Smooth muscle cell (in vitro differentiated cells): ENCODE data around the gene USP37. TPM values are rescaled to one million over a fixed set of nuclear protein-coding genes. Genes with fewer than 3 reads are reported as not detected.
A peak's percentile ranks its signal among the peaks of the same experiment; 100 is the strongest.

ENCODE experiments used
- DNase-seq: peaks from one replicate; lab custom pipeline; 2025; ENCODE audit not compliant: unreplicated experiment; lab: John Stamatoyannopoulos, UW
- H2AFZ ChIP-seq: fragments of 200-600 bp; sonication (generic); 2 replicates; pipeline ENCODE4 v1.6.0; 2016; ENCODE audit warnings: antibody characterized with exemption, low read depth, mild to moderate bottlenecking
- H3F3A ChIP-seq: fragments of 200-600 bp; sonication (generic); 2 replicates; pipeline ENCODE4 v1.6.0; 2017; ENCODE audit warnings: antibody characterized with exemption, low read depth
- H3K27ac ChIP-seq: fragments of 200-600 bp; sonication (generic); 2 replicates; pipeline ENCODE4 v1.5.1; 2016; ENCODE audit warnings: low read depth, mild to moderate bottlenecking
- H3K27me3 ChIP-seq: fragments of 200-600 bp; sonication (generic); 2 replicates; pipeline ENCODE4 v1.6.1; 2016; ENCODE audit warnings: low read depth, mild to moderate bottlenecking
- H3K36me3 ChIP-seq: fragments of 200-600 bp; sonication (generic); 2 replicates; pipeline ENCODE4 v1.5.1; 2016; ENCODE audit warnings: low read depth
- H3K4me1 ChIP-seq: fragments of 200-600 bp; sonication (generic); 2 replicates; pipeline ENCODE4 v1.5.1; 2016; ENCODE audit warnings: low read depth
- H3K4me2 ChIP-seq: fragments of 200-600 bp; sonication (generic); 2 replicates; pipeline ENCODE4 v1.6.0; 2016; ENCODE audit warnings: mild to moderate bottlenecking
- H3K4me3 ChIP-seq: fragments of 200-600 bp; sonication (generic); 2 replicates; pipeline ENCODE4 v1.5.1; 2016; ENCODE audit warnings: mild to moderate bottlenecking
- H3K79me2 ChIP-seq: fragments of 200-600 bp; sonication (generic); 2 replicates; pipeline ENCODE4 v1.6.0; 2016; ENCODE audit warnings: low read depth, mild to moderate bottlenecking
- H3K9ac ChIP-seq: fragments of 200-600 bp; sonication (generic); 2 replicates; pipeline ENCODE4 v1.6.0; 2016; ENCODE audit warnings: low read depth
- H3K9me3 ChIP-seq: fragments of 200-600 bp; sonication (generic); replicated peaks from 2 replicates; pipeline ENCODE4 v1.5.1; 2016; ENCODE audit warnings: low read depth
- H4K20me1 ChIP-seq: fragments of 200-600 bp; sonication (generic); 2 replicates; pipeline ENCODE4 v1.6.0; 2016; ENCODE audit warnings: low read depth
- WGBS: methylation state at CpG from one replicate; pipeline ENCODE4 v1.1.7; 2016; ENCODE audit warnings: low lambda C conversion rate; 5-methylcytosine and 5-hydroxymethylcytosine counted together
- polyA plus RNA-seq: library from polyadenylated mRNA; unstranded; fragments of >200 nt; fragmentation: Nextera tagmentation; extraction: Ambion mirVana; gene quantifications from 2 replicates; pipeline ENCODE4 v1.2.1, GENCODE V29; 2016
- total RNA-seq: library from RNA; depleted of rRNA; stranded (reverse); fragments of >200 nt; gene quantifications from 2 replicates; pipeline ENCODE4 v1.2.3, GENCODE V29; 2014
- TF ChIP-seq, protein P1 (sequence below): fragments of 200-600 bp; sonication (generic); IDR thresholded peaks from 2 replicates; pipeline ENCODE4 v1.5.1; 2017; ENCODE audit warnings: borderline replicate concordance, mild to moderate bottlenecking, antibody characterized with exemption; ENCODE audit not compliant: insufficient read depth, poor library complexity, severe bottlenecking

The USP37 gene, protein sequence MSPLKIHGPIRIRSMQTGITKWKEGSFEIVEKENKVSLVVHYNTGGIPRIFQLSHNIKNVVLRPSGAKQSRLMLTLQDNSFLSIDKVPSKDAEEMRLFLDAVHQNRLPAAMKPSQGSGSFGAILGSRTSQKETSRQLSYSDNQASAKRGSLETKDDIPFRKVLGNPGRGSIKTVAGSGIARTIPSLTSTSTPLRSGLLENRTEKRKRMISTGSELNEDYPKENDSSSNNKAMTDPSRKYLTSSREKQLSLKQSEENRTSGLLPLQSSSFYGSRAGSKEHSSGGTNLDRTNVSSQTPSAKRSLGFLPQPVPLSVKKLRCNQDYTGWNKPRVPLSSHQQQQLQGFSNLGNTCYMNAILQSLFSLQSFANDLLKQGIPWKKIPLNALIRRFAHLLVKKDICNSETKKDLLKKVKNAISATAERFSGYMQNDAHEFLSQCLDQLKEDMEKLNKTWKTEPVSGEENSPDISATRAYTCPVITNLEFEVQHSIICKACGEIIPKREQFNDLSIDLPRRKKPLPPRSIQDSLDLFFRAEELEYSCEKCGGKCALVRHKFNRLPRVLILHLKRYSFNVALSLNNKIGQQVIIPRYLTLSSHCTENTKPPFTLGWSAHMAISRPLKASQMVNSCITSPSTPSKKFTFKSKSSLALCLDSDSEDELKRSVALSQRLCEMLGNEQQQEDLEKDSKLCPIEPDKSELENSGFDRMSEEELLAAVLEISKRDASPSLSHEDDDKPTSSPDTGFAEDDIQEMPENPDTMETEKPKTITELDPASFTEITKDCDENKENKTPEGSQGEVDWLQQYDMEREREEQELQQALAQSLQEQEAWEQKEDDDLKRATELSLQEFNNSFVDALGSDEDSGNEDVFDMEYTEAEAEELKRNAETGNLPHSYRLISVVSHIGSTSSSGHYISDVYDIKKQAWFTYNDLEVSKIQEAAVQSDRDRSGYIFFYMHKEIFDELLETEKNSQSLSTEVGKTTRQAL
- total RNA-seq (10.8 and 14.2 TPM in 2 replicates), polyA plus RNA-seq (3.6 and 4.2 TPM in 2 replicates)

GRCh38 chr2:218568190-218569037, at the start of gene USP37, which contains the start of gene CNOT9:
Gene USP37 (minus strand): TSS chr2:218568351. CDS start chr2:218558653, 9,698 bp downstream.
Gene CNOT9 (plus strand): TSS chr2:218568839. CDS start chr2:218568955, 116 bp downstream.
- Histone ChIP-seq H3K27ac (peak within 1 kb of the TSS; percentile 94), H2AFZ (peak within 1 kb of the TSS; percentile 94), H3F3A (no peaks in the 10 kb centered on the region), H3K27me3 (no peaks in the 10 kb centered on the region), H4K20me1 (peaks cover 26% of the 10 kb centered on the region), H3K9ac (peak within 1 kb of the TSS; percentile 94), H3K9me3 (no peaks in the 10 kb centered on the region), H3K79me2 (peaks cover 94% of the 10 kb centered on the region), H3K4me3 (peak within 1 kb of the TSS; percentile 74), H3K36me3 (no peaks in the 10 kb centered on the region), H3K4me2 (peak within 1 kb of the TSS; percentile 88), H3K4me1 (peaks cover 23% of the 10 kb centered on the region)
- TF ChIP-seq, protein P1, sequence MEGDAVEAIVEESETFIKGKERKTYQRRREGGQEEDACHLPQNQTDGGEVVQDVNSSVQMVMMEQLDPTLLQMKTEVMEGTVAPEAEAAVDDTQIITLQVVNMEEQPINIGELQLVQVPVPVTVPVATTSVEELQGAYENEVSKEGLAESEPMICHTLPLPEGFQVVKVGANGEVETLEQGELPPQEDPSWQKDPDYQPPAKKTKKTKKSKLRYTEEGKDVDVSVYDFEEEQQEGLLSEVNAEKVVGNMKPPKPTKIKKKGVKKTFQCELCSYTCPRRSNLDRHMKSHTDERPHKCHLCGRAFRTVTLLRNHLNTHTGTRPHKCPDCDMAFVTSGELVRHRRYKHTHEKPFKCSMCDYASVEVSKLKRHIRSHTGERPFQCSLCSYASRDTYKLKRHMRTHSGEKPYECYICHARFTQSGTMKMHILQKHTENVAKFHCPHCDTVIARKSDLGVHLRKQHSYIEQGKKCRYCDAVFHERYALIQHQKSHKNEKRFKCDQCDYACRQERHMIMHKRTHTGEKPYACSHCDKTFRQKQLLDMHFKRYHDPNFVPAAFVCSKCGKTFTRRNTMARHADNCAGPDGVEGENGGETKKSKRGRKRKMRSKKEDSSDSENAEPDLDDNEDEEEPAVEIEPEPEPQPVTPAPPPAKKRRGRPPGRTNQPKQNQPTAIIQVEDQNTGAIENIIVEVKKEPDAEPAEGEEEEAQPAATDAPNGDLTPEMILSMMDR: no peak
- peak; percentile 99 for DNase-seq
- WGBS: under 1% methylated on average over 62 of the region's 77 CpGs

- Histone ChIP-seq H2AFZ (no peak overlapping the region), H3K4me2 (no peak overlapping the region), H3K27ac (no peak overlapping the region), H3K9me3 (no peaks in the 10 kb centered on the region), H3K79me2 (no peaks in the 10 kb centered on the region), H3K36me3 (no peaks in the 10 kb centered on the region), H3K27me3 (peaks cover 5% of the 10 kb centered on the region), H3K4me3 (no peak overlapping the region), H3K9ac (no peak overlapping the region), H3F3A (no peaks in the 10 kb centered on the region), H4K20me1 (no peaks in the 10 kb centered on the region), H3K4me1 (no peaks in the 10 kb centered on the region)
- TF ChIP-seq, protein P1: no peak
- DNase-seq: no peak
- 93% methylated on average over 6 of the region's 6 CpGs for WGBS
Observed at GRCh38 chr2:218615868-218616315, 47.7 kb upstream of the USP37 start.

- H3K27me3 ChIP-seq: peaks cover 5% of the 10 kb centered on the region
- H3K79me2 ChIP-seq: no peaks in the 10 kb centered on the region
- H3K9ac ChIP-seq: no peak within 1 kb of the TSS
- no peak within 1 kb of the TSS for H3K27ac ChIP-seq
- no peak within 1 kb of the TSS for H3K4me3 ChIP-seq
- no peaks in the 10 kb centered on the region for H3F3A ChIP-seq
- no peaks in the 10 kb centered on the region for H4K20me1 ChIP-seq
- H2AFZ ChIP-seq: peak within 1 kb of the TSS; percentile 54
- DNase-seq: no peak
- WGBS: 28% methylated on average over 8 of the region's 8 CpGs
- H3K36me3 ChIP-seq: no peaks in the 10 kb centered on the region
- no peaks in the 10 kb centered on the region for H3K9me3 ChIP-seq
- peaks cover 9% of the 10 kb centered on the region for H3K4me1 ChIP-seq
- TF ChIP-seq, protein P1: no peak
- H3K4me2 ChIP-seq: peak within 1 kb of the TSS; percentile 59
Observed at GRCh38 chr2:218607436-218608115, 39.4 kb upstream of the USP37 start, which contains the start of gene PLCD4. Gene PLCD4 (plus strand): TSS chr2:218607899. CDS start chr2:218615740, 7,841 bp downstream.
